Activated T-cell treated with anti-CD3 and anti-CD28 coated beads, Interleukin-2, amount 50 U/mL, for 4 hours (primary cell): ENCODE measurements around the gene VASN. TPM values are rescaled to one million over a fixed set of nuclear protein-coding genes. Genes with fewer than 3 reads are reported as not detected.

Source experiments
- ATAC-seq, 2 donors: fragments of 200-7000 bp; cut with Tn5 transposase; one replicate each; pipeline ENCODE4 v1.10.0; 2021
- DNase-seq: peaks from one replicate; pipeline ENCODE4 v3.0.0-alpha.2; 2020
- H3K27me3 Mint-ChIP-seq: one replicate; pipeline ENCODE4 v1.8.0; 2021; ENCODE audit warnings: low read depth, mixed read lengths
- H3K36me3 Mint-ChIP-seq: one replicate; pipeline ENCODE4 v1.8.0; 2022; ENCODE audit warnings: mixed read lengths; ENCODE audit not compliant: insufficient read depth
- H3K4me1 Mint-ChIP-seq: one replicate; pipeline ENCODE4 v1.8.0; 2021; ENCODE audit warnings: low read depth, mixed read lengths
- H3K4me3 Mint-ChIP-seq: one replicate; pipeline ENCODE4 v1.8.0; 2021; ENCODE audit warnings: mild to moderate bottlenecking, moderate library complexity, mixed read lengths
- H3K9me3 Mint-ChIP-seq: one replicate; pipeline ENCODE4 v1.8.0; 2021; ENCODE audit warnings: mixed read lengths
- total RNA-seq, 3 donors: library from RNA; stranded (reverse); gene quantifications; one replicate each; pipeline ENCODE4 v1.2.1, GENCODE V29; 2021

The VASN gene
- total RNA-seq, 3 donors from 2014 or later = 0.30 to 0.46 (median 0.34) TPM

- Mint-ChIP-seq H3K4me1 (peaks cover 41% of the 10 kb centered on the region), H3K36me3 (peaks cover 7% of the 10 kb centered on the region), H3K9me3 (no peaks in the 10 kb centered on the region), H3K4me3 (peak overlapping the region; percentile 92), H3K27me3 (no peaks in the 10 kb centered on the region)
- ATAC-seq (peak; percentile 23 to 35), DNase-seq (peak; percentile 40)
Measured at GRCh38 chr16:4415538-4416199, 44.0 kb downstream of the VASN start.

- Mint-ChIP-seq H3K27me3 (no peaks in the 10 kb centered on the region), H3K36me3 (peaks cover 4% of the 10 kb centered on the region), H3K4me1 (peaks cover 37% of the 10 kb centered on the region), H3K9me3 (no peaks in the 10 kb centered on the region), H3K4me3 (peak within 1 kb of the TSS; percentile 92)
- ATAC-seq (peak; percentile 82 to 86), DNase-seq (peak; percentile 99)
Measured at GRCh38 chr16:4416200-4417032, 44.8 kb downstream of the VASN start, which contains the start of gene CORO7. Gene CORO7 (minus strand): TSS chr16:4416596. CDS start chr16:4416518, 78 bp downstream.

GRCh38 chr16:4419402-4419959, 47.8 kb downstream of the VASN start:
- no peaks in the 10 kb centered on the region for H3K36me3 Mint-ChIP-seq
- H3K27me3 Mint-ChIP-seq = no peaks in the 10 kb centered on the region
- no peak overlapping the region for H3K4me3 Mint-ChIP-seq
- no peak for DNase-seq
- H3K9me3 Mint-ChIP-seq = no peaks in the 10 kb centered on the region
- peaks cover 18% of the 10 kb centered on the region for H3K4me1 Mint-ChIP-seq
- no peak for ATAC-seq

- H3K36me3 Mint-ChIP-seq = no peaks in the 10 kb centered on the region
- no peaks in the 10 kb centered on the region for H3K27me3 Mint-ChIP-seq
- DNase-seq (no peak), ATAC-seq (no peak)
- no peaks in the 10 kb centered on the region for H3K9me3 Mint-ChIP-seq
- H3K4me3 Mint-ChIP-seq = no peak overlapping the region
- H3K4me1 Mint-ChIP-seq = peaks cover 11% of the 10 kb centered on the region
Measured at GRCh38 chr16:4420505-4421105, 49.0 kb downstream of the VASN start.

- Mint-ChIP-seq H3K9me3 (no peaks in the 10 kb centered on the region), H3K4me1 (peaks cover 22% of the 10 kb centered on the region), H3K27me3 (no peaks in the 10 kb centered on the region), H3K36me3 (peaks cover 10% of the 10 kb centered on the region), H3K4me3 (peak within 1 kb of the TSS; percentile 97)
- DNase-seq (peak; percentile 88), ATAC-seq (peak; percentile 94)
Measured at GRCh38 chr16:4425378-4426020, 53.9 kb downstream of the VASN start, which contains the start of gene DNAJA3. Gene DNAJA3 (plus strand): TSS chr16:4425868. CDS start chr16:4425882, 14 bp downstream.

GRCh38 chr16:4426021-4426684, 54.5 kb downstream of the VASN start:
- Mint-ChIP-seq H3K4me1 (peaks cover 22% of the 10 kb centered on the region), H3K36me3 (peaks cover 12% of the 10 kb centered on the region), H3K4me3 (peak overlapping the region; percentile 97), H3K9me3 (no peaks in the 10 kb centered on the region), H3K27me3 (no peaks in the 10 kb centered on the region)
- ATAC-seq = peak; percentile 45 to 52
- DNase-seq = peak; percentile 39

- Mint-ChIP-seq H3K27me3 (no peaks in the 10 kb centered on the region), H3K4me3 (peak overlapping the region; percentile 97), H3K36me3 (peaks cover 14% of the 10 kb centered on the region), H3K4me1 (peaks cover 22% of the 10 kb centered on the region), H3K9me3 (no peaks in the 10 kb centered on the region)
- ATAC-seq = no peak
- no peak for DNase-seq
Measured at GRCh38 chr16:4426722-4427372, 55.2 kb downstream of the VASN start.

- Mint-ChIP-seq H3K9me3 (no peaks in the 10 kb centered on the region), H3K27me3 (no peaks in the 10 kb centered on the region), H3K4me1 (peaks cover 24% of the 10 kb centered on the region), H3K36me3 (peaks cover 17% of the 10 kb centered on the region), H3K4me3 (peak overlapping the region; percentile 58)
- DNase-seq = no peak
- ATAC-seq = no peak
Measured at GRCh38 chr16:4428500-4428899, 56.9 kb downstream of the VASN start.

- DNase-seq (no peak), ATAC-seq (no peak)
- no peaks in the 10 kb centered on the region for H3K27me3 Mint-ChIP-seq
- H3K4me3 Mint-ChIP-seq = no peak overlapping the region
- peaks cover 22% of the 10 kb centered on the region for H3K4me1 Mint-ChIP-seq
- peaks cover 28% of the 10 kb centered on the region for H3K36me3 Mint-ChIP-seq
- no peaks in the 10 kb centered on the region for H3K9me3 Mint-ChIP-seq
Measured at GRCh38 chr16:4431023-4431422, 59.4 kb downstream of the VASN start.

Other genes with a start within 250 kb of the VASN start
- under 1 TPM in 1 of 3 donors, not detected in 2; 0.05 TPM for gene SRL, start 129.8 kb upstream of the VASN start, total RNA-seq
- 10 to 100 TPM; 61.3 to 77.9 (median 65.5) TPM for gene TFAP4, start 98.8 kb upstream of the VASN start, total RNA-seq
- gene GLIS2, start 55.8 kb upstream of the VASN start, total RNA-seq = under 1 TPM; 0.11 to 0.19 (median 0.13) TPM
- 100 to 1,000 TPM; 112 to 131 (median 125) TPM for gene PAM16, start 20.5 kb upstream of the VASN start, total RNA-seq
- gene CORO7, start 44.7 kb downstream of the VASN start, total RNA-seq = 10 to 100 TPM; 75.8 to 79.9 (median 76.4) TPM
- gene DNAJA3, start 54.0 kb downstream of the VASN start, total RNA-seq = 100 to 1,000 TPM; 108 to 124 (median 123) TPM
- 10 to 100 TPM; 29.6 to 45.2 (median 41.5) TPM for gene NMRAL1, start 102.8 kb downstream of the VASN start, total RNA-seq
- 10 to 100 TPM; 79.9 to 85.3 (median 83.1) TPM for gene HMOX2, start 104.5 kb downstream of the VASN start, total RNA-seq
- gene CDIP1, start 166.9 kb downstream of the VASN start, total RNA-seq = 10 to 100 TPM; 33.2 to 41.6 (median 39.7) TPM
- gene C16orf96, start 184.5 kb downstream of the VASN start, total RNA-seq = under 1 TPM in 2 of 3 donors, not detected in 1; 0.05 to 0.10 TPM
- 10 to 100 TPM; 22.5 to 27.2 (median 23.7) TPM for gene UBALD1, start 243.0 kb downstream of the VASN start, total RNA-seq